Measurements from ENCODE around the gene SPTSSA. TPM values are rescaled to one million over a fixed set of nuclear protein-coding genes. Genes with fewer than 3 reads are reported as not detected.

Gene SPTSSA
- total RNA-seq, 1 donor from 2014 or later = 10.4 TPM

GRCh38 chr14:34457186-34457585 lies 4.9 kb downstream of the SPTSSA start:
- no peak for DNase-seq (ENCODE audit: low spot score in 2 of 2, unreplicated experiment in 2 of 2)
- H3K4me3 Mint-ChIP-seq = no peak overlapping the region
- no peak for TF ChIP-seq CTCF (IDR thresholded peaks at IDR 0.05; ENCODE audit: unreplicated experiment)
- no peaks in the 10 kb centered on the region for H3K27me3 Mint-ChIP-seq (ENCODE audit: low read depth)
- peaks cover 16% of the 10 kb centered on the region for H3K4me1 Mint-ChIP-seq
- no peaks in the 10 kb centered on the region for H3K9me3 Mint-ChIP-seq
- H3K27ac Mint-ChIP-seq = peak overlapping the region; percentile 12
- H3K36me3 Mint-ChIP-seq = peaks cover 3% of the 10 kb centered on the region

GRCh38 chr14:34453226-34453625 lies 8.8 kb downstream of the SPTSSA start:
- TF ChIP-seq CTCF (IDR thresholded peaks at IDR 0.05; ENCODE audit: unreplicated experiment) = no peak
- no peaks in the 10 kb centered on the region for H3K9me3 Mint-ChIP-seq
- H3K4me1 Mint-ChIP-seq = no peaks in the 10 kb centered on the region
- H3K27me3 Mint-ChIP-seq (ENCODE audit: low read depth) = no peaks in the 10 kb centered on the region
- peaks cover 5% of the 10 kb centered on the region for H3K36me3 Mint-ChIP-seq
- H3K27ac Mint-ChIP-seq = no peak overlapping the region
- no peak overlapping the region for H3K4me3 Mint-ChIP-seq
- no peak for DNase-seq (ENCODE audit: low spot score in 2 of 2, unreplicated experiment in 2 of 2)

- Mint-ChIP-seq H3K36me3 (peaks cover 8% of the 10 kb centered on the region), H3K27ac (no peak overlapping the region), H3K27me3 (ENCODE audit: low read depth) (no peaks in the 10 kb centered on the region), H3K9me3 (no peaks in the 10 kb centered on the region), H3K4me3 (no peak overlapping the region), H3K4me1 (no peaks in the 10 kb centered on the region)
- TF ChIP-seq CTCF (IDR thresholded peaks at IDR 0.05; ENCODE audit: unreplicated experiment) = no peak
- DNase-seq (ENCODE audit: low spot score in 2 of 2, unreplicated experiment in 2 of 2) = no peak
Observed at GRCh38 chr14:34452258-34452822, 9.7 kb downstream of the SPTSSA start.

GRCh38 chr14:34450958-34451357 lies 11.1 kb downstream of the SPTSSA start:
- no peaks in the 10 kb centered on the region for H3K27me3 Mint-ChIP-seq (ENCODE audit: low read depth)
- H3K27ac Mint-ChIP-seq = no peak overlapping the region
- H3K4me3 Mint-ChIP-seq = no peak overlapping the region
- H3K9me3 Mint-ChIP-seq = no peaks in the 10 kb centered on the region
- TF ChIP-seq CTCF (IDR thresholded peaks at IDR 0.05; ENCODE audit: unreplicated experiment) = no peak
- DNase-seq (ENCODE audit: low spot score in 2 of 2, unreplicated experiment in 2 of 2) = no peak
- H3K4me1 Mint-ChIP-seq = no peaks in the 10 kb centered on the region
- H3K36me3 Mint-ChIP-seq = peaks cover 9% of the 10 kb centered on the region

- no peak for DNase-seq (ENCODE audit: low spot score in 2 of 2, unreplicated experiment in 2 of 2)
- Mint-ChIP-seq H3K9me3 (no peaks in the 10 kb centered on the region), H3K36me3 (peaks cover 9% of the 10 kb centered on the region), H3K27ac (no peak overlapping the region), H3K27me3 (ENCODE audit: low read depth) (no peaks in the 10 kb centered on the region), H3K4me1 (no peaks in the 10 kb centered on the region), H3K4me3 (no peak overlapping the region)
- no peak for TF ChIP-seq CTCF (IDR thresholded peaks at IDR 0.05; ENCODE audit: unreplicated experiment)
Observed at GRCh38 chr14:34450542-34450915, 11.5 kb downstream of the SPTSSA start.
